B cell (primary cell): ENCODE data around the gene STK11.

Experiments
- EZH2 ChIP-seq: IDR thresholded peaks from 2 replicates; pipeline ENCODE4 v1.6.1; 2012; ENCODE audit warnings: borderline replicate concordance, low read depth, mild to moderate bottlenecking, moderate library complexity, low read length; ENCODE audit not compliant: insufficient read depth, poor library complexity, severe bottlenecking
- TF ChIP-seq, protein P1 (sequence below): fragments of 200-600 bp; IDR thresholded peaks from one replicate; pipeline ENCODE4 v1.8.0; 2022; ENCODE audit warnings: antibody characterized with exemption, mild to moderate bottlenecking

DNA sequence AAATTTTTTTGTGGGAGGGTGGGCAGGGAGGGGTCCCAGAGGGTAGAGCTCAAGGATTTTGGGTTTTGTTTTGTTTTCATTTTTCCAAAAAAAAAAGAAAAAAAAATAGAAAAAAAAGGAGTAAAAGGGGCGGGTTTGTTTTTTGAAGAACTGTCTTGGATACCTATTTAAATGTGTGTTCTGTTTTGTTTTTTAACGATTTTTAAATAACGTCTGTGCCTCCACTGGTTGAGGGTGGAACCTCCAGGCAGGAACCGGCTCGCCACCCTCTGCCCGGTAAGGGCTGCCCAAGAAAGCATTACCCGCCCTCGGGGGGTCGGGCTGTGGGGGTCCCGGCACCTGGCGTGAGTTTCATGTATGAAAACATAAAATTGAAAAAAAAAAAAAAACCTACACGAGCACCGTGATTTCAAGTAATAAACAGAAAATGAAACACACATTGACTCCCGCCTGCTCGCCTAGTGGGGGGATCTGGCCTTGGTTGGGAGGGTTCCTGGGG, 53.2 kb downstream of the STK11 start:
- TF ChIP-seq, protein P1, sequence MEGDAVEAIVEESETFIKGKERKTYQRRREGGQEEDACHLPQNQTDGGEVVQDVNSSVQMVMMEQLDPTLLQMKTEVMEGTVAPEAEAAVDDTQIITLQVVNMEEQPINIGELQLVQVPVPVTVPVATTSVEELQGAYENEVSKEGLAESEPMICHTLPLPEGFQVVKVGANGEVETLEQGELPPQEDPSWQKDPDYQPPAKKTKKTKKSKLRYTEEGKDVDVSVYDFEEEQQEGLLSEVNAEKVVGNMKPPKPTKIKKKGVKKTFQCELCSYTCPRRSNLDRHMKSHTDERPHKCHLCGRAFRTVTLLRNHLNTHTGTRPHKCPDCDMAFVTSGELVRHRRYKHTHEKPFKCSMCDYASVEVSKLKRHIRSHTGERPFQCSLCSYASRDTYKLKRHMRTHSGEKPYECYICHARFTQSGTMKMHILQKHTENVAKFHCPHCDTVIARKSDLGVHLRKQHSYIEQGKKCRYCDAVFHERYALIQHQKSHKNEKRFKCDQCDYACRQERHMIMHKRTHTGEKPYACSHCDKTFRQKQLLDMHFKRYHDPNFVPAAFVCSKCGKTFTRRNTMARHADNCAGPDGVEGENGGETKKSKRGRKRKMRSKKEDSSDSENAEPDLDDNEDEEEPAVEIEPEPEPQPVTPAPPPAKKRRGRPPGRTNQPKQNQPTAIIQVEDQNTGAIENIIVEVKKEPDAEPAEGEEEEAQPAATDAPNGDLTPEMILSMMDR: no peak
- no peak for TF ChIP-seq EZH2
